GM04503 (cell line): ENCODE measurements around the gene MAP1B.

Source experiments
- DNase-seq: peaks from one replicate; pipeline ENCODE4 v3.0.0-alpha.2; 2012; ENCODE audit warnings: low read depth

Gene MAP1B

GRCh38 chr5:72225741-72226140 is 118.5 kb downstream of the MAP1B start:
- DNase-seq: no peak

- DNase-seq: no peak
Measured at GRCh38 chr5:72226950-72227349, 119.7 kb downstream of the MAP1B start.

- no peak for DNase-seq
Measured at GRCh38 chr5:72228960-72229359, 121.7 kb downstream of the MAP1B start.

DNA sequence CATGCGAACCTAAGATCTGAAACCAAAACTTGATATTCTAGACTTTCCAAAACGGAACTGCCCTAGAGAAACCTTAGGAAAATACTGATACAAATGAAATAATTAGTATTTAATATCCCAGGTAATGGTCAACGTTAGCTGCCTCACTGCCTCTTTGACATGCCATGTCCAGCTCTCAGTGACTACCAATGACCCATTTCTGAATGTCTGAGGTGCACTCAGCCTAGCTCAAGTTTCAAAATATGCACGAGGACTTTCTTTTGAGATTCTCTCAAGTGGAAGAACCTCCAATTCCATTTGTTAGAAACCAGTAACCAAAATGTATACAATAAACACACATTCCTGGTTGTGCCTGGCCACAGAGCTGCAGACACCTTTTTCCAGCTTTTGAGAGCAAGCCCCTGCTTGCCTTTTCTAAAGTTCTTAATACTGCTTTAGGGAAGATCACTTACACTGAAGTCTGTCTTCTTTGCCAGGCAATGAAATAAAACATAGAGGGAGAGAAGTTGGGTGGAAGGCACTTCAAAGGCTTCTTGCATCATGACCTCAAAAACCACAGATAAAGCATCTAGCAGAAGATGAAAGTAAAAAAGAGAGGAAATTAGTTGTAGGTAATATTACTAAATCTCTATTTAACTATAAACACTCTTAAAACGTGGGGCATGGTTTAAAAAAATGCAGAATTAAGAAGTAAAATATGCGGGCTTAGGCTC is 124.9 kb downstream of the MAP1B start:
- no peak for DNase-seq

GRCh38 chr5:72232838-72233237 is 125.6 kb downstream of the MAP1B start:
- DNase-seq: no peak

DNA sequence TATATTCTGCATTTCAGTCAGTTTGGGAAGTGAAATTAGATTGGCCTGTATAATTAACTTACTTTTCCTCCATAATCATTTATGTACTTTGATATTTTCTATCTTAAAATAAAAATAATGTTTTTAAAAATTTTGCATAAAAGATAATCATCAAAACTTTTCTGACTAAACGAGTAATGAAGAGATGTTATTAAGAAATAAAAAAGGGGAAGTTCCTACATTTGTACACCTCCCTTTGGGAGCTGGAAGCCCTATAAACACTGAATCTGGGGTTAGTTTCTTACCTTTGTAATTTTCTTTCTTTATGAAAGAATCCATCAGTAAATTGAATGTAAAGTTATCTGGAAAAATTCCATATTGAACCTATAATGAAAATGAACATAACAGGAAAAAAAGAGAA is 126.6 kb downstream of the MAP1B start:
- no peak for DNase-seq

- DNase-seq: no peak
Measured at GRCh38 chr5:72234265-72234700, 127.0 kb downstream of the MAP1B start.

DNA sequence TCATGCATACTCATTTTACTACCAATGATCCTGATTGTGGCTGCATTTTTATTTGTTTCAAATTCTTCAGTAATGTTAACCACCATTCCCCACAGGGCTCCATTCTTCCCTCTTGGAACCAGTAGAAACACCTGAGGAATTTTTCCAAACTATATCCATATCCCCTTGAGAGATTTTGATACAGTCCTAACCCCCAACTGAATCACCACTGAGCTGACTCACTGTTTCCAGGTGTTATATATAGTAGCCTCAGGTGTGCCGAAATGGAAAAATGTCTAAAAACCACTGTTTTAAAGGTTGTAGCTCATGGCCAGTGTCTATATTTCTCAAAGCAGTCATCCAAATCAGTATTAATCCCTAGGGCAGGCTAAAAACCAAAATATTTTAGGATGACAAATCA is 127.6 kb downstream of the MAP1B start:
- DNase-seq: no peak

GRCh38 chr5:72235725-72236124 is 128.4 kb downstream of the MAP1B start:
- no peak for DNase-seq

DNA sequence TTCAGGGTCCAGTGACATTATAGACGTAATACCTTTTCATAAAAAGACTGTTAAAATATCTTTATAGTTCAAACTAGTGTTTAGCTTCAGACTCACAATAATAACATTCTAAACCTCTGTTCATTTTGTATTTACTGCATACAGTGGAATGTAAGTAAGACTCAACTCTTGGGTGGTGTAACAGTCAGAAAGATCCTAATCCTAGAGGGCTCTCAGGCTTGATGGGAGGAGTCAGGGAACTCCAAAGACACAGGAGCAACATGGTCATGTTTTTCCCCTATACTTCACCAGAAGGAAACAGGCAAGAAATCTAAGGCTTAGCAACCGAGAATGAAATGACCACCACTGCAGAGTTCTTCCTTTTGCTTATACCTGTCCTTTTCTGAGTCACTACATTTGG is 130.1 kb downstream of the MAP1B start:
- no peak for DNase-seq

- DNase-seq: no peak
Measured at GRCh38 chr5:72237879-72238278, 130.6 kb downstream of the MAP1B start.

DNA sequence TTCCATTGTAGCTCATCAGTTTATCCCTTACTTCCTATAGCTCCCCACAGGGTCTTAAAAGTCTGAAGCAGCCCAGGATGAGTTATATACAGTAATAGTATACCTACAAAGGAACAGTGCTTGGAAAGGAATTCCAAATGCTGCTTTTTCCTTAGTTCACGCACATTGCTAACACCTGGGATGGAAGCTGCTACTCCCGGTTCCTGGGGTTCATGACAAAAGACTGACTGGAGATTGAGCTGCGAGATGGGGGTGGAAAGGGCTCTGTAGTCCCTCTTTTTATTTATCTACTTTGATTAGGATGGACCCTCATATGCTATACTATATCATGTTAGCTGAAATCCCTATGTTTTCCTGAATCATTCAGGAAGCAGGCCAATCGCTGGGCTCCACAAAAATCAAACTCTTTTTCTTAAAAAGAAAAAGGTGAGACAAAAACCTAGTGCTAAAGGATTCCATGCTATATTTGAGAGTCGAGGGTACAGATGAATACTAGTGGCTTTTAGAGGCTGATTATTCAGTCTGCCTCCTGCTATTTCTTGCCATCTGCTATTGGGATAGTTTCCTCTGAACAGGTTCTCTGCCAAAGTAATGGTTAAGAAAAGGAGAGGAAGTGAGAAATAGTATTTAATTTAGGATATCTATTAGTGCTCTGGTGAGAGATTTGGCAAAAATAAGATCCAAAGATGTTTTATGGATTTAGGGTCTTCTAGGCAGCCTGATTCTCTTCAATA is 131.6 kb downstream of the MAP1B start:
- no peak for DNase-seq

- DNase-seq: no peak
Measured at GRCh38 chr5:72241346-72242003, 134.2 kb downstream of the MAP1B start.

DNA sequence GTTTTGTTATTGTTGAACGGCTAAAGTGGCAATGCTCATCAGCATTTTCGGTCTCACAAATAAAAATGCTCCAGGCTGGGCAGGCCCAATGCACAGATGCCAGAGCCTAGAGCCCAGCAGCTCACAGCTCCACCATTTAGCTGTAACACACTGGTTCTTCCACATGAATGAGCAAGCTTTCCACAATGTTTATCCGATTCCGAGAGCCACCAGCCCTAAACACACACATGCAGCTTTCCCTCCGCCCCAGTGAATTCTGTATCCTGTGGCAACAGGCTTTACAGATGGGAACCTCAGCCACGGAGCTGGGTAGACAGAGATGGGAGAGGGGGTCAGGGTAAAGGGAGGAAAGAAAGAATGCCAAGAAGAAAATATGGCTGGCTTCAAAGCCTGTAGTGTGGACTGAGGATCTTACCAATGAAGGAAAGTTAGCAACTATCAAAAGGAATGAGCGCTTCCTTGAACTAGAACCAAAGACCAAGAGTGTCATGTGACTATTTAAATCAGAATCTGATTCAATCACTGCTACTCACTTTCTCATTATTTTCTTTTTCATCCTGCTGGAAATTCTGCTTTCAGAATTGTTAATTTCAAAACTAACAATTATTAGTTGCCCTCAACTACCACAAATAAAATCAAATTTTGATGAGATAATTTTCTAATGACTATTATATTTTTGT is 135.7 kb downstream of the MAP1B start:
- no peak for DNase-seq

DNA sequence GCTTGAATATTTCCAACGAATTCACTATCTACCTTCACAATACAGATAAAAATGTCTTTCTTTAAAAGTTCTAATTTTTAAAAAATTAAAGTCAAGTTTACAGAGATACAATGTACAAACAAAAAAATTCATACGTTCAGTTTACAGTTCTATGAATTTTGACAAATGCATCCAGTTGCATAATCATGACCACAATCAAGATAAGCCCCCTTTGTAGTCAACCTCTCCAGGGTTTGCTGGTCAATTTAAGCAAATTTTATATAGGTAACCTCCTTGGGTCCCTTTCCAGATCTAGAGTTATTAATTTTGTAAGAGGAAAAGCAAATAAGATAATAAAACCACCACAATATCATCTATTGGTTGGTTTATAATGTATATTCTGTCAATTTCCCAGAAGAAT is 136.4 kb downstream of the MAP1B start:
- DNase-seq: no peak

GRCh38 chr5:72244862-72245371 is 137.6 kb downstream of the MAP1B start:
- DNase-seq: no peak

GRCh38 chr5:72245546-72245945 is 138.3 kb downstream of the MAP1B start:
- DNase-seq: no peak

DNA sequence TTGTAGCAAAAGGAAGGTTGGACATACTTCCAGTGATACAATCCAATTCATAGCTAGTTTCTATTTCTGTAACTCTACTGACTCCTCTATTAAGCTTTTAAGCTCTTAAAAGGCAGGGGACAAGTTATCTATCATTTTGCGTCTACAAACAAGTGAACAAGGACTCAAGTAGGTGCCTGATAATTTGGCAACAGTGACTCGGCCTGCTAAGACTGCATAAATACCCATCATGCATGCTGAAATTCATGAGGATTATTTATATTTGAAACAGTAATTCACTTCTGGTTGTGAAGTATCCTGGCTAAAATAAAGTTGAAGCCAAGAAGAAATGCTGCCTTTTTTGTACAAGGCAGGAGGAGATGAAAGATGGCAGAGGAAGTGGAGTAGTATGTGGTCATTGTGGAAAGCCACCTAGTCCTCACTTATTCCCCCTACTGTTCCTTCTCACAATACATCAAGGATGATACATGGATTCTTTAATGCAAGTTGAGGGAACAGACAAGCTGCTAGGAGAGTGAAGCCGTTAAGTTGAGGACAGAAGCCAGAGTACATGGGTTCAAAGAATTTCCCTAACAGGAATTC is 138.8 kb downstream of the MAP1B start:
- DNase-seq: no peak

- DNase-seq: no peak
Measured at GRCh38 chr5:72246954-72247442, 139.7 kb downstream of the MAP1B start.

DNA sequence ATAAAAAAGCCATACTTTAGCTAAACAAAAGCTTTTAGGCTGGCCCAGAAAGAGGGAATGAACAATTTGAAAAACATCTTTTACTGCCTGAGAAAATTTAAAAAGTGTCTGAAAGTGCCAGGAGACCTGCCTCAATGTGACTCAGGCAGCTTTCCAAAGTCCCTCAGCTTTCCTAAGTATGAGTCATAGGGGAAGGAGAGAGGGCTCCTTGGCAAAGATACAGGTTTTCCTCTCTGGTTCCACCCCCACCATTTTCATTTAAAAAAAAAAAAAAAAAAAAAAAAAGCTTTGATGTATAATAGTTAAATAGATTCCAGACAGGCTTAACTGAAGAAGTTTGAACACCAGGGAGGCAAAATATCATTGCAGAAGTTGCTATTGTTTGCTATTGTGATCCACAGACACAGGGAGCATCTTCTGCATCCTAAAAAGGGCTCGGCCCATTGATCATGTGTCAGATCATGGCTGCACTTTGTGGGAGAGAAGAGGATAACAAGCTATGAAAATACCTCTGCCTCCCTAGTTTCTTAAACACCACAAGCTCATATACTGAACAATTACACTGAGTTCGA is 141.2 kb downstream of the MAP1B start:
- DNase-seq: peak; percentile 82

- no peak for DNase-seq
Measured at GRCh38 chr5:72251386-72251785, 144.1 kb downstream of the MAP1B start.
